GM20431 (cell line): ENCODE results near the gene MPPED2.
"Not testable (repeated sequence)": the region's sequence is repeated elsewhere in the genome, so short reads cannot be mapped to it uniquely, and the experiment has no call there.

ENCODE experiments used
- in situ Hi-C: fragments of 300-500 bp; cut with MseI, MboI; formaldehyde crosslinking; loops from one replicate; pipeline ENCODE4 v1.15.0; 2020; ENCODE audit warnings: low sequenced_read_pairs; ENCODE audit not compliant: unreplicated experiment

MPPED2 gene

GRCh38 chr11:30579415-30580175 is 6.6 kb downstream of the MPPED2 start:
- in situ Hi-C loops = no loop called here

DNA sequence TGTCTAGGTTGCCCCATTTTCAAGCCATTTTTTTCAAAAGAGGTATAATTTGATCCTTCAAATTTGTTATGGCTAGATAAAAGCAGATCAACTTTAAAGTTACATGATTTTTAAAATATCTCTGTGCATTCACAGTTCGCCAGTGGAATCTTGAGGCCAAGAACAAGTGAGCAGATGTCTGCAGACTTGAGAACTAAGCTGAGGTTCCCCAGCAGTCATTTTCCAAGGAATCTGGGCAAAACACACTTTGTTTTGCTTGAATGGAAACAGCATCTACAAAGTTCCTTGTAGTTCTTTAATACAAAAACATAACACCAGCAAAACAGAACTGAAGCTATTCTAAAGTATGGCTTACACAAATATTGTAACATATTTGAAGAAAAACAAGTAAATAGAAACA is 7.7 kb downstream of the MPPED2 start:
- in situ Hi-C loops = no loop called here

DNA sequence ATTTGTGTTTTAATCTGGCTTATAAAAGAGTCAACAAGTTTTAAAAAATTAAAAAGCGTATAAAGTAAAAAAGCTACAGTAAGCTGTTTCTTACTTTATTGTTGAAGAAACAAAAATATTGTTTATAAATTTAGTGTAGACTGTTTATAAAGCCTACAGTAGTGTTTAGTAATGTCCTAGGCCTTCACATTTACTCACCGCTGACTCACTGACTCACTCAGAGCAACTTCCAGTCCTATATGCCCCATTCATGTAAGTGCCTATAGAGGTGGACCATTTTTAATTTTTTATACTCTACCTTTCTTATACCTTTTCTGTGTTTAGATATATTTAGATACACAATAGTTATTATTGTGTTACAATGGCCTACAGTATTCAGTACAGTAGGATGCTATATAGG is 12.2 kb downstream of the MPPED2 start:
- in situ Hi-C loops = no loop called here

GRCh38 chr11:30568931-30569330 is 17.2 kb downstream of the MPPED2 start:
- in situ Hi-C loops = no loop called here

GRCh38 chr11:30567644-30568043 is 18.5 kb downstream of the MPPED2 start:
- in situ Hi-C loops = no loop called here

DNA sequence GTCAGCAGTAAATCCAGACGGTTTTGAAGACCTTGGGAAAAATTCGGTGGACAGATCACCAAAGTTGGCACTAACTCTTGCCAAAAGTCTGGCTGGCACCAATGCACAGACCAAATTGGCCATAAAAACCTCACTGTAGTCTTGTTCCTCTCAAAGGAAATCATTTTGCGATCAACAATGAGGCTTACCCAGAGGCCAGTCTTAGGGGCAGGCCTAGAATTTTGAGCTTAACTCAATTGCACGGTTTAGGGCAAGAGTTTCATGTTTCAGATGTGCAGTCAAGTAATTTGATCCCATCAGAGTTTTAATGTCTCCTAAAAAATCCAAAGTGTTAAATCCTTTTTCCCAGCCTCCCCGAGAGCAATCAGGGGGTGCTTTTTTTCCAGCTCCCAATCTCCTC is 19.0 kb downstream of the MPPED2 start:
- in situ Hi-C loops = no loop called here

- in situ Hi-C loops = no loop called here
These were observed 19.7 kb downstream of the MPPED2 start for GRCh38 chr11:30566482-30566881.

DNA sequence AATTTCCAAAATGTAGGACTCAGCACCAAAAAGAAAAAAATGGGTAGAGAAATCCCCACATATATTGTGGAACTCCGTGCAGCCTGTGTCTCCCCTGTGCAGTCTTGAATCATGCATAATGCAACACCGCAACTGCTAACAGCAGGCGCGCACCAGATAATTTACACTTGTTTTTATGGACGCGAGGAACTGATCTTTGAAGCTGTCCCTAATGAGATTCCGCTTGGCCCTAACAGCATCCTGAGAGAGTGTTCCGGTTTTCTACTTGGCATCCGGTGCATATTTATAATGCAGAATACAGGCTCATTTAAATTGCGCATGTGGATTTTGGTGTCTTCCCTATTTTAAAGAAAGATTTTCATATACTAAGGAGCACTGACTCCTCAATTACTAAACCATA is 21.1 kb downstream of the MPPED2 start:
- in situ Hi-C loops = no loop called here

- in situ Hi-C loops = no loop called here
These were observed 24.3 kb downstream of the MPPED2 start for GRCh38 chr11:30561691-30562415.

GRCh38 chr11:30560206-30561106 is 25.7 kb downstream of the MPPED2 start:
- in situ Hi-C loops = no loop called here

DNA sequence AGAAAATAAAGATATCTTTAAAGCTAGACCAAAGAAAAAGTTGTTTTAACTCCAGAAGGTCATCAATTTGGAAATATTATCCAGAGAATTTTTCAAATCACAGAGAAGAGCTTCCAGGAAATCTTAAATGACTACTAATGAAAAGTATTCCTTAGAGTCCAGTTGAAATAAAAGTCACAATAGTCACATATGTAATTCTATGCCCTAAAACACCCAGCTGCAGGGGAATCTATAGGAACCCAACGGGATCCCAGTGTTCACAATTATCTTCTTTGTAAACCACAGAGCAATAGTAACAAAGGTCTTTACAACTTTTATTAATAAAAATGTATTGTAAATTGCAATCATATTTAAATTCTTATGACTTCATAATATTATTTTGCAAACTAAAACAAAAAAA is 27.1 kb downstream of the MPPED2 start:
- in situ Hi-C loops = no loop called here

DNA sequence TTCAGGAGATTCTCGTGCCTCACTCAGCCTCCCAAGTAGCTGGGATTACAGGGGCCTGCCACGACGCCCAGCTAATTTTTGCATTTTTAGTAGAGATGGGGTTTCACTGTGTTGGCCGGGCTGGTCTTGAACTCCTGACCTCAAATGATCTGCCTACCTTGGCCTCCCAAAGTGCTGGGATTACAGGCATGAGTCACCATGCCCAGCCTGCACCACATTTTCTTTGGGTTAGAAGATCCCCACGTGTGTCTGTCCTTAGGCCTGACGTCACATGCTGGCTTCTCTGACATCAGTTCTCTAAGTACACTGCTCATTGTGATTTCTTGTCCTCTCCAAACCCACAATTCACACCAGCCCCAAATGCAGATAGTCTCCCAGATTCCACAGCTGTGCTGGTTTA is 31.6 kb downstream of the MPPED2 start:
- in situ Hi-C loops = not testable (repeated sequence)

DNA sequence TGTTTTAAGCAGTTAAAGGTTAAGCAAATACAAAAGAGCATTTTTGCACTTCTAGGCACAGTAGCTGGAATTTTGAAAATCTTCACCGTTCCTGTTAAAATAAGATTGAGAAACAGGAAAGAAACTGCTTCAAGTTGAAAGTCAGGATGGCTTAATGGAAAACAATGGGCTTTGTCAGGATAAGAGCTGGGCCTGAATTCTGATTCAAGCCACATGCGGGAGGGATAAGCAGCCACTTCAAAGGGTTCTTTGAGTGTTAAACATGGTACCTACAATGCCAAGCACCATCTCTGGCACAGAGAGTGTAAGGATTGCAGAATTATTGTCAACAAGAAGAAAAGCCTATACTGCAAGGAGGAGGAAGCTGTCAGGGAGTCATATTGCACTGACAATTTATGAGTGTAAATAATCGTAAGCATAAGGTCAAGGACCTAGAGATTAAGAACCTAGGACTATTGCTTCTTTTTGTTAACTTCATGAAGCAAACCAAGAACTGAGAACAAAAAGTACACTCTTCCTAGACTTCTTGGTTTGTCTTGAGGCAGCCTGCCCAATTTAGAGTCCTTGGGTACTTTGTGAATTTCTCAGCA is 32.5 kb downstream of the MPPED2 start:
- in situ Hi-C loops = no loop called here

DNA sequence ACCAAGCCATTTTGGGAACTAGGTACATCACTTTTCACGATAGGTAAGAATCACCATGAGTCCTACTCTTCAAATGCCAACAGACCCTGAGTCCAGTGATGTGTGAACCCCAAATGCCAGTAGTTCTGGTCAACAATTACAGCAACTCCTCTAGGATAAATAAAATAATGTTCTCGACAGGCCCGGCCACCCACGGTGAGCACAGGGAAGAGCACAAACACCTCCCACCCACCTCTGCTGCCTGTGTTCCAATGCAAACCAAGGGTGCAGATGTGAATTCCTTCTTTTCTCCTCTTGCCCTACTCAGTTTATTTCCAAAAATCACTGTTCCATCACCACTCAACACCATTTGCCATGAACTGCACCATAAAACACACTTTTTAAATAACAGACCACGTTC is 33.3 kb downstream of the MPPED2 start:
- in situ Hi-C loops = no loop called here

GRCh38 chr11:30550022-30550542 is 36.1 kb downstream of the MPPED2 start:
- in situ Hi-C loops = no loop called here

DNA sequence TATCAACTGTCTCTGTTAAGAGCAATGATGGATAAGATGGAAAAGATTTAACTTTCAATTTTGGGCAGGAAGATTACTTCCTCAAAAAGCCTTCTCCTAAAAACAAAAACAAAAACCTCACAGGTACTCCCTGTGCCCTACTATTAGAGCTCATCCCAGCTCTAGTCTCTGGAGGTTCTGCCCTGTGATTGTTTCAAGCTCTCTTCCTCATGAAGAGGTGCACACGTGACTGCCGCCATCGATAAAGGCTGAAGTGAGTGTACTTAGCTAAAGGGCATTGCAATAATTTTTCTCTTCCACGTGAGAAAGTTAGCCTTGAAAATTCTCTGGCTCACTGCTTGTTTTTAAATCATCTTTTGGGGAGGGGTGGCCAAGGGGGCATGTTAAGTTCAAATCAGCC is 36.6 kb downstream of the MPPED2 start:
- in situ Hi-C loops = no loop called here

GRCh38 chr11:30546334-30546733 is 39.8 kb downstream of the MPPED2 start:
- in situ Hi-C loops = no loop called here

GRCh38 chr11:30545507-30545906 is 40.6 kb downstream of the MPPED2 start:
- in situ Hi-C loops = no loop called here

GRCh38 chr11:30543066-30543465 is 43.1 kb downstream of the MPPED2 start:
- in situ Hi-C loops = no loop called here

- in situ Hi-C loops = no loop called here
These were observed 45.4 kb downstream of the MPPED2 start for GRCh38 chr11:30540781-30541180.
